Measurements from ENCODE around the gene KLHL29. TPM values are rescaled to one million over a fixed set of nuclear protein-coding genes. Genes with fewer than 3 reads are reported as not detected.

The KLHL29 gene
- polyA plus RNA-seq, 1 of the 3 experiments (the other 2 are of a cell fraction), result 4.6 TPM

DNA sequence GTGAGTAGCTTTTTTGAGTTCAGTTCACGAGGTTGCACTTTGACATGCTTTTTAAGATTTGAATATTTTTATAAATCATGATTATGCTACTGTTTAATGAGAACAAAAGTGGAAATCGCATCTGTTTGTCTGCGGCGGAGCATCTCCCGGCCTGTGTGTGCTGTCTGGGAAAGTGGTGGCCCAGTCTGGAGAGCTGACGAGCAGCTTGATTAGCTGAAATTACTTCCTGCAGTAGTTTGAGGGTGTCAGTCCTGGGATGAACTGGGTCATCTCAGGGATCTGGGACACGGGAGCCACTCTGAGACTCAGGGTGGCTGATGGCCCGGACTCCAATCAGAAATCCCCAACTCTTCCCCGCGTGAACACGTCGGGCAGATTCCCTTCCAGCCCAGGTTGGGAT lies 115.9 kb downstream of the KLHL29 start:
- POLR2A ChIA-PET, result no interaction called here
- Histone ChIP-seq H3K9me2 (no peaks in the 10 kb centered on the region), H3K36me3 (replicated peaks in 1 of 2; ENCODE audit: control insufficient read depth in 1 of 2, insufficient read depth in 2 of 2, low read length in 1 of 2) (no peaks in the 10 kb centered on the region), H4K20me1 (ENCODE audit: insufficient read depth) (no peaks in the 10 kb centered on the region), H3F3A (replicated peaks; ENCODE audit: insufficient read depth) (no peaks in the 10 kb centered on the region), H3K4me3 (ENCODE audit: low read depth in 2 of 2, low read length in 1 of 2) (no peak overlapping the region), H3K4me1 (ENCODE audit: control insufficient read depth in 1 of 2, insufficient read depth in 2 of 2, low read depth in 1 of 2, low read length in 1 of 2) (peaks cover 25 to 35% of the 10 kb centered on the region in 2 experiments; a peak in 3 of 4 replicates), H3K79me2 (ENCODE audit: insufficient read depth) (no peaks in the 10 kb centered on the region), H3K9ac (no peak overlapping the region), H2AFZ (ENCODE audit: low read depth) (no peak overlapping the region), H3K27ac (ENCODE audit: low read depth in 2 of 2, low read length in 1 of 2) (no peak overlapping the region), H3K27me3 (ENCODE audit: insufficient read depth) (no peaks in the 10 kb centered on the region), H3K4me2 (no peak overlapping the region), H3K9me3 (no peaks in the 10 kb centered on the region)
- CTCF ChIA-PET, result interaction anchor here (0.7 to 1.5 kb wide), 3 partner anchors 9 to 18 kb away, joined by 3 to 4 read pairs (median 3); no protein-coding TSS in a partner anchor
- TF ChIP-seq MEF2A (IDR thresholded peaks at IDR 0.05; ENCODE audit: borderline replicate concordance, low read depth) (no peak), CHD2 (IDR thresholded peaks at IDR 0.05; ENCODE audit: low read length, partially characterized antibody) (no peak), TCF12 (IDR thresholded peaks at IDR 0.05) (no peak), GABPA (IDR thresholded peaks at IDR 0.05; ENCODE audit: low read depth) (no peak), MXI1 (IDR thresholded peaks at IDR 0.05; ENCODE audit: low read depth, low read length) (no peak), SIN3A (IDR thresholded peaks at IDR 0.05; ENCODE audit: borderline replicate concordance, low read depth, low read length) (no peak)
- TF ChIP-seq, protein P1, sequence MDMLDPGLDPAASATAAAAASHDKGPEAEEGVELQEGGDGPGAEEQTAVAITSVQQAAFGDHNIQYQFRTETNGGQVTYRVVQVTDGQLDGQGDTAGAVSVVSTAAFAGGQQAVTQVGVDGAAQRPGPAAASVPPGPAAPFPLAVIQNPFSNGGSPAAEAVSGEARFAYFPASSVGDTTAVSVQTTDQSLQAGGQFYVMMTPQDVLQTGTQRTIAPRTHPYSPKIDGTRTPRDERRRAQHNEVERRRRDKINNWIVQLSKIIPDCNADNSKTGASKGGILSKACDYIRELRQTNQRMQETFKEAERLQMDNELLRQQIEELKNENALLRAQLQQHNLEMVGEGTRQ (IDR thresholded peaks at IDR 0.05; ENCODE audit: borderline replicate concordance, low read depth, low read length), result no peak
- TF ChIP-seq, protein P2, sequence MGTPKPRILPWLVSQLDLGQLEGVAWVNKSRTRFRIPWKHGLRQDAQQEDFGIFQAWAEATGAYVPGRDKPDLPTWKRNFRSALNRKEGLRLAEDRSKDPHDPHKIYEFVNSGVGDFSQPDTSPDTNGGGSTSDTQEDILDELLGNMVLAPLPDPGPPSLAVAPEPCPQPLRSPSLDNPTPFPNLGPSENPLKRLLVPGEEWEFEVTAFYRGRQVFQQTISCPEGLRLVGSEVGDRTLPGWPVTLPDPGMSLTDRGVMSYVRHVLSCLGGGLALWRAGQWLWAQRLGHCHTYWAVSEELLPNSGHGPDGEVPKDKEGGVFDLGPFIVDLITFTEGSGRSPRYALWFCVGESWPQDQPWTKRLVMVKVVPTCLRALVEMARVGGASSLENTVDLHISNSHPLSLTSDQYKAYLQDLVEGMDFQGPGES (IDR thresholded peaks at IDR 0.05; ENCODE audit: low read depth, low read length), result no peak
- TF ChIP-seq, protein P3, sequence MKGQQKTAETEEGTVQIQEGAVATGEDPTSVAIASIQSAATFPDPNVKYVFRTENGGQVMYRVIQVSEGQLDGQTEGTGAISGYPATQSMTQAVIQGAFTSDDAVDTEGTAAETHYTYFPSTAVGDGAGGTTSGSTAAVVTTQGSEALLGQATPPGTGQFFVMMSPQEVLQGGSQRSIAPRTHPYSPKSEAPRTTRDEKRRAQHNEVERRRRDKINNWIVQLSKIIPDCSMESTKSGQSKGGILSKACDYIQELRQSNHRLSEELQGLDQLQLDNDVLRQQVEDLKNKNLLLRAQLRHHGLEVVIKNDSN (IDR thresholded peaks at IDR 0.05; ENCODE audit: borderline replicate concordance, low read depth), result no peak
- no peak for DNase-seq
- 92% methylated on average over 12 of the region's 12 CpGs for WGBS (ENCODE audit: low lambda C conversion rate)

DNA sequence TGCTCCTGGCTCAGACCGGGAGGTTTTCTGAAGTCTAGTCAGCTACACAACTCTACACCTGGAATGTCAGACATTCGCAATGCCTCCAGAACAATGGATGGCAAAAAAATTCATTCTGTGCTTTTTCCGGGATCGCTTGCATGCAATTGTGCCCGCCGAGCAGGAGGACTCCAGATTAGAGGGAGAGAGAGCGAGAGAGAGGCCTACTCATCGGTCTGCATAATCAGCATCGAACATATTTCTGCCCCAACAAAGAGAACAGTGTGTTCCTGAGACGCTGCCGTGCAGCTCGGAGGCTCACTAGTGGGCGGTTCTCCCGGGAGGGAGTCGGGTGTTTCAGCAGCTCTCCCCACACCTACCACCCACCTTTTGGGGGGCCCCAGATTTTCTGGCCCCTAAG lies 117.1 kb downstream of the KLHL29 start:
- Histone ChIP-seq H3F3A (replicated peaks; ENCODE audit: insufficient read depth) (no peaks in the 10 kb centered on the region), H3K9ac (no peak overlapping the region), H4K20me1 (ENCODE audit: insufficient read depth) (no peaks in the 10 kb centered on the region), H3K79me2 (ENCODE audit: insufficient read depth) (no peaks in the 10 kb centered on the region), H3K9me2 (no peaks in the 10 kb centered on the region), H3K4me3 (ENCODE audit: low read depth in 2 of 2, low read length in 1 of 2) (no peak overlapping the region), H3K4me1 (ENCODE audit: control insufficient read depth in 1 of 2, insufficient read depth in 2 of 2, low read depth in 1 of 2, low read length in 1 of 2) (peaks cover 15 to 47% of the 10 kb centered on the region in 2 experiments; a peak in 3 of 4 replicates), H2AFZ (ENCODE audit: low read depth) (no peak overlapping the region), H3K4me2 (no peak overlapping the region), H3K27me3 (ENCODE audit: insufficient read depth) (no peaks in the 10 kb centered on the region), H3K9me3 (no peaks in the 10 kb centered on the region), H3K27ac (ENCODE audit: low read depth in 2 of 2, low read length in 1 of 2) (no peak overlapping the region), H3K36me3 (replicated peaks in 1 of 2; ENCODE audit: control insufficient read depth in 1 of 2, insufficient read depth in 2 of 2, low read length in 1 of 2) (no peaks in the 10 kb centered on the region)
- TF ChIP-seq NRF1 (IDR thresholded peaks at IDR 0.05; ENCODE audit: low read depth, low read length), result no peak
- TF ChIP-seq, protein P3 (IDR thresholded peaks at IDR 0.05; ENCODE audit: borderline replicate concordance, low read depth), result no peak
- TF ChIP-seq, protein P4, sequence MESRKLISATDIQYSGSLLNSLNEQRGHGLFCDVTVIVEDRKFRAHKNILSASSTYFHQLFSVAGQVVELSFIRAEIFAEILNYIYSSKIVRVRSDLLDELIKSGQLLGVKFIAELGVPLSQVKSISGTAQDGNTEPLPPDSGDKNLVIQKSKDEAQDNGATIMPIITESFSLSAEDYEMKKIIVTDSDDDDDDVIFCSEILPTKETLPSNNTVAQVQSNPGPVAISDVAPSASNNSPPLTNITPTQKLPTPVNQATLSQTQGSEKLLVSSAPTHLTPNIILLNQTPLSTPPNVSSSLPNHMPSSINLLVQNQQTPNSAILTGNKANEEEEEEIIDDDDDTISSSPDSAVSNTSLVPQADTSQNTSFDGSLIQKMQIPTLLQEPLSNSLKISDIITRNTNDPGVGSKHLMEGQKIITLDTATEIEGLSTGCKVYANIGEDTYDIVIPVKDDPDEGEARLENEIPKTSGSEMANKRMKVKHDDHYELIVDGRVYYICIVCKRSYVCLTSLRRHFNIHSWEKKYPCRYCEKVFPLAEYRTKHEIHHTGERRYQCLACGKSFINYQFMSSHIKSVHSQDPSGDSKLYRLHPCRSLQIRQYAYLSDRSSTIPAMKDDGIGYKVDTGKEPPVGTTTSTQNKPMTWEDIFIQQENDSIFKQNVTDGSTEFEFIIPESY (IDR thresholded peaks at IDR 0.05; ENCODE audit: borderline replicate concordance, low read depth), result no peak
- no peak for TF ChIP-seq TEAD4 (IDR thresholded peaks at IDR 0.05; ENCODE audit: borderline replicate concordance, insufficient read depth)
- TF ChIP-seq FOSL2 (IDR thresholded peaks at IDR 0.05; ENCODE audit: borderline replicate concordance, low read depth), result no peak
- TF ChIP-seq FOXJ3 (CRISPR knock-in tag; IDR thresholded peaks at IDR 0.05), result no peak
- TF ChIP-seq CHD2 (IDR thresholded peaks at IDR 0.05; ENCODE audit: low read length, partially characterized antibody), result no peak
- TF ChIP-seq RAD21 (IDR thresholded peaks at IDR 0.05; ENCODE audit: low read length), result no peak
- TF ChIP-seq TAF1 (IDR thresholded peaks at IDR 0.05; ENCODE audit: borderline replicate concordance, low read depth, low read length), result no peak
- CTCF ChIA-PET, result no interaction called here
- 95% methylated on average over 15 of the region's 15 CpGs for WGBS (ENCODE audit: low lambda C conversion rate)
- DNase-seq, result no peak
- POLR2A ChIA-PET, result no interaction called here

All from SK-N-SH (cell line).